ENCODE results near the gene ZNF394.

Gene ZNF394

GRCh38 chr7:99490878-99491277 is 9.2 kb downstream of the ZNF394 start:
- no peak for DNase-seq

- DNase-seq = peak; percentile 30
Observed at GRCh38 chr7:99489235-99489634, 10.8 kb downstream of the ZNF394 start.

- DNase-seq = no peak
Observed at GRCh38 chr7:99485094-99485493, 15.0 kb downstream of the ZNF394 start.

GRCh38 chr7:99478464-99479440 is 21.3 kb downstream of the ZNF394 start:
- DNase-seq = no peak

GRCh38 chr7:99476107-99476506 is 24.0 kb downstream of the ZNF394 start:
- DNase-seq = no peak

- DNase-seq = peak; percentile 34
Observed at GRCh38 chr7:99473315-99473596, 26.8 kb downstream of the ZNF394 start.

- DNase-seq = peak; percentile 98
Observed at GRCh38 chr7:99472561-99473314, 27.3 kb downstream of the ZNF394 start, which contains the start of gene ZNF789. ZNF789 (plus strand) TSS chr7:99472890; CDS start chr7:99476457, 3,567 bp downstream.

GRCh38 chr7:99469381-99470065 is 30.6 kb downstream of the ZNF394 start:
- no peak for DNase-seq

GRCh38 chr7:99468336-99468918 is 31.7 kb downstream of the ZNF394 start:
- no peak for DNase-seq

- DNase-seq = no peak
Observed at GRCh38 chr7:99465421-99465768, 34.7 kb downstream of the ZNF394 start.

GRCh38 chr7:99461221-99461620 is 38.9 kb downstream of the ZNF394 start:
- peak; percentile 10 for DNase-seq

GRCh38 chr7:99460651-99461050 is 39.4 kb downstream of the ZNF394 start:
- DNase-seq = no peak

GRCh38 chr7:99459087-99459486 is 41.0 kb downstream of the ZNF394 start:
- DNase-seq = peak; percentile 66

GRCh38 chr7:99457650-99458493 is 42.2 kb downstream of the ZNF394 start:
- no peak for DNase-seq

- DNase-seq = no peak
Observed at GRCh38 chr7:99457050-99457649, 42.9 kb downstream of the ZNF394 start.

- DNase-seq = no peak
Observed at GRCh38 chr7:99456288-99456687, 43.8 kb downstream of the ZNF394 start.

- no peak for DNase-seq
Observed at GRCh38 chr7:99455874-99456273, 44.2 kb downstream of the ZNF394 start.

- no peak for DNase-seq
Observed at GRCh38 chr7:99453105-99453504, 47.0 kb downstream of the ZNF394 start.

- no peak for DNase-seq
Observed at GRCh38 chr7:99452541-99452940, 47.5 kb downstream of the ZNF394 start.

GRCh38 chr7:99451936-99452335 is 48.1 kb downstream of the ZNF394 start:
- DNase-seq = no peak

GRCh38 chr7:99449326-99449725 is 50.8 kb downstream of the ZNF394 start:
- no peak for DNase-seq

- no peak for DNase-seq
Observed at GRCh38 chr7:99448855-99449254, 51.2 kb downstream of the ZNF394 start.

All from NCI-H82 (cell line).